MM.1S (cell line): ENCODE data around the gene MALSU1.

Source experiments
- DNase-seq: peaks from one replicate; pipeline ENCODE4 v3.0.0-alpha.2; 2015
- H2AFZ ChIP-seq: fragments of 300-600 bp; sonication (generic); 2 replicates; pipeline ENCODE4 v1.6.0; 2016; ENCODE audit warnings: antibody characterized with exemption, low read length
- H3F3A ChIP-seq: fragments of 300-600 bp; sonication (generic); 2 replicates; pipeline ENCODE4 v1.6.1; 2016; ENCODE audit warnings: mild to moderate bottlenecking, antibody characterized with exemption, low read length, moderate library complexity, mixed read lengths; ENCODE audit not compliant: insufficient read depth
- H3K27ac ChIP-seq: fragments of 300-600 bp; sonication (generic); 2 replicates; pipeline ENCODE4 v1.5.1; 2016; ENCODE audit warnings: mild to moderate bottlenecking, low read length
- H3K27me3 ChIP-seq: fragments of 300-600 bp; sonication (generic); replicated peaks from 2 replicates; pipeline ENCODE4 v1.6.0; 2016; ENCODE audit warnings: low read length; ENCODE audit not compliant: insufficient read depth
- H3K36me3 ChIP-seq: fragments of 300-600 bp; sonication (generic); replicated peaks from 2 replicates; pipeline ENCODE4 v1.6.1; 2016; ENCODE audit warnings: mild to moderate bottlenecking, low read length, mixed read lengths; ENCODE audit not compliant: insufficient read depth
- H3K4me1 ChIP-seq: fragments of 300-600 bp; sonication (generic); 2 replicates; pipeline ENCODE4 v1.6.1; 2016; ENCODE audit warnings: low read length, mixed read lengths
- H3K4me2 ChIP-seq: fragments of 300-600 bp; sonication (generic); 2 replicates; pipeline ENCODE4 v1.6.0; 2016; ENCODE audit warnings: low read depth, low read length
- H3K4me3 ChIP-seq: fragments of 300-600 bp; sonication (generic); 2 replicates; pipeline ENCODE4 v1.5.1; 2016; ENCODE audit warnings: low read length, mixed read lengths
- H3K79me2 ChIP-seq: fragments of 300-600 bp; sonication (generic); 2 replicates; pipeline ENCODE4 v1.6.1; 2016; ENCODE audit warnings: mixed run types, low read length, mixed read lengths
- H3K9ac ChIP-seq: fragments of 300-600 bp; sonication (generic); 2 replicates; pipeline ENCODE4 v1.6.1; 2016; ENCODE audit warnings: low read length, mixed read lengths
- H3K9me2 ChIP-seq: fragments of 300-600 bp; sonication (generic); replicated peaks from 2 replicates; pipeline ENCODE4 v1.6.1; 2016; ENCODE audit warnings: mild to moderate bottlenecking, low read length, mixed read lengths; ENCODE audit not compliant: insufficient read depth
- H3K9me3 ChIP-seq: fragments of 300-600 bp; sonication (generic); replicated peaks from 2 replicates; pipeline ENCODE4 v1.6.1; 2016; ENCODE audit warnings: mild to moderate bottlenecking, low read length, mixed read lengths; ENCODE audit not compliant: insufficient read depth
- H4K20me1 ChIP-seq: fragments of 300-600 bp; sonication (generic); 2 replicates; pipeline ENCODE4 v1.6.1; 2016; ENCODE audit warnings: mild to moderate bottlenecking, low read length, moderate library complexity, mixed read lengths; ENCODE audit not compliant: insufficient read depth
- EZH2 ChIP-seq: fragments of 300-600 bp; sonication (generic); optimal IDR thresholded peaks from 2 replicates; pipeline ENCODE3; 2017; ENCODE audit warnings: low read depth, mild to moderate bottlenecking, antibody characterized with exemption, low read length, mixed read lengths
- EZH2phosphoT487 ChIP-seq: fragments of 300-600 bp; sonication (generic); IDR thresholded peaks from 2 replicates; pipeline ENCODE4 v1.6.1; 2018; ENCODE audit warnings: antibody characterized with exemption, low read length
- TF ChIP-seq, protein P1 (sequence below): fragments of 300-600 bp; sonication (generic); IDR thresholded peaks from 2 replicates; pipeline ENCODE4 v1.5.1; 2016; ENCODE audit warnings: antibody characterized with exemption, low read length, mixed read lengths

Gene MALSU1

GRCh38 chr7:23337374-23337773, 38.2 kb downstream of the MALSU1 start:
- Histone ChIP-seq H3K9me2 (no peaks in the 10 kb centered on the region), H3K27me3 (no peaks in the 10 kb centered on the region), H3K9ac (no peak overlapping the region), H4K20me1 (no peaks in the 10 kb centered on the region), H3K79me2 (no peaks in the 10 kb centered on the region), H3K4me3 (no peak overlapping the region), H3F3A (no peaks in the 10 kb centered on the region), H3K36me3 (no peaks in the 10 kb centered on the region), H3K27ac (no peak overlapping the region), H3K4me2 (no peak overlapping the region), H2AFZ (no peak overlapping the region), H3K9me3 (no peaks in the 10 kb centered on the region), H3K4me1 (no peaks in the 10 kb centered on the region)
- DNase-seq: no peak
- TF ChIP-seq EZH2 (no peak), EZH2phosphoT487 (no peak)
- TF ChIP-seq, protein P1, sequence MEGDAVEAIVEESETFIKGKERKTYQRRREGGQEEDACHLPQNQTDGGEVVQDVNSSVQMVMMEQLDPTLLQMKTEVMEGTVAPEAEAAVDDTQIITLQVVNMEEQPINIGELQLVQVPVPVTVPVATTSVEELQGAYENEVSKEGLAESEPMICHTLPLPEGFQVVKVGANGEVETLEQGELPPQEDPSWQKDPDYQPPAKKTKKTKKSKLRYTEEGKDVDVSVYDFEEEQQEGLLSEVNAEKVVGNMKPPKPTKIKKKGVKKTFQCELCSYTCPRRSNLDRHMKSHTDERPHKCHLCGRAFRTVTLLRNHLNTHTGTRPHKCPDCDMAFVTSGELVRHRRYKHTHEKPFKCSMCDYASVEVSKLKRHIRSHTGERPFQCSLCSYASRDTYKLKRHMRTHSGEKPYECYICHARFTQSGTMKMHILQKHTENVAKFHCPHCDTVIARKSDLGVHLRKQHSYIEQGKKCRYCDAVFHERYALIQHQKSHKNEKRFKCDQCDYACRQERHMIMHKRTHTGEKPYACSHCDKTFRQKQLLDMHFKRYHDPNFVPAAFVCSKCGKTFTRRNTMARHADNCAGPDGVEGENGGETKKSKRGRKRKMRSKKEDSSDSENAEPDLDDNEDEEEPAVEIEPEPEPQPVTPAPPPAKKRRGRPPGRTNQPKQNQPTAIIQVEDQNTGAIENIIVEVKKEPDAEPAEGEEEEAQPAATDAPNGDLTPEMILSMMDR: no peak

DNA sequence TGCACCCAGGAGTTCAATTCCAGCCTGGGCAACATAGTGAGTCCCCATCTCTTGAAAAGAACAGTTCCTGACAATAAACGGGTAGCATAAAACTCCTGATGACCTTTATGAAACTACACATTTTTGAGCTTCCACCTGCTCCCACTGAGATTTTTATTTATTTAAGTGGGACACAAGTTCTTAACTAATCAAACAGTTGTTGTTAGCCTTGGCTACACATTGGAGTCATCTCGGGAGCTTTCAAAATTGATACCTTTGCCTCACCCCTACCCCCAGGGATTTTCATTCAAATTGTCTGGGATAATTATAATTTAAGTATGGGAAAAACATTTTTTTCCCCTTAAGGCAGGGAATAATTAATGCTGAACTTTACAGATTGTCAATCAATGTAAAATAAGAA, 39.3 kb downstream of the MALSU1 start:
- Histone ChIP-seq H3K4me2 (no peak overlapping the region), H3K4me1 (no peaks in the 10 kb centered on the region), H3K27me3 (no peaks in the 10 kb centered on the region), H3K9ac (no peak overlapping the region), H3F3A (no peaks in the 10 kb centered on the region), H3K9me2 (no peaks in the 10 kb centered on the region), H3K79me2 (no peaks in the 10 kb centered on the region), H3K36me3 (no peaks in the 10 kb centered on the region), H3K27ac (no peak overlapping the region), H4K20me1 (no peaks in the 10 kb centered on the region), H2AFZ (no peak overlapping the region), H3K4me3 (no peak overlapping the region), H3K9me3 (no peaks in the 10 kb centered on the region)
- TF ChIP-seq, protein P1: no peak
- TF ChIP-seq EZH2: no peak
- no peak for TF ChIP-seq EZH2phosphoT487
- no peak for DNase-seq

- H3K4me3 ChIP-seq: no peak overlapping the region
- no peaks in the 10 kb centered on the region for H3K4me1 ChIP-seq
- no peak overlapping the region for H3K27ac ChIP-seq
- no peaks in the 10 kb centered on the region for H4K20me1 ChIP-seq
- no peaks in the 10 kb centered on the region for H3F3A ChIP-seq
- TF ChIP-seq, protein P1: no peak
- TF ChIP-seq EZH2phosphoT487 (no peak), EZH2 (no peak)
- DNase-seq: no peak
- H2AFZ ChIP-seq: no peak overlapping the region
- H3K27me3 ChIP-seq: no peaks in the 10 kb centered on the region
- H3K4me2 ChIP-seq: no peak overlapping the region
- no peak overlapping the region for H3K9ac ChIP-seq
- H3K9me3 ChIP-seq: no peaks in the 10 kb centered on the region
- H3K9me2 ChIP-seq: no peaks in the 10 kb centered on the region
- no peaks in the 10 kb centered on the region for H3K79me2 ChIP-seq
- H3K36me3 ChIP-seq: no peaks in the 10 kb centered on the region
These were observed 39.7 kb downstream of the MALSU1 start for GRCh38 chr7:23338863-23339262.
